HCT116 (cell line): Measurements from ENCODE around the gene KHDC4. TPM values are rescaled to one million over a fixed set of nuclear protein-coding genes. Genes with fewer than 3 reads are reported as not detected.

ENCODE experiments used
- ATAC-seq: fragments of 200-7000 bp; cut with Tn5 transposase; 2 replicates; pipeline ENCODE4 v1.9.1; 2020; ENCODE audit warnings: mild to moderate bottlenecking, moderate library complexity
- BruUV-seq: library from RNA; stranded (reverse); fragments of 400-500 nt; replicated peaks from 2 replicates; lab custom pipeline; 2021; lab: Mats Ljungman, UMichigan
- CTCF ChIA-PET: fragments of 300-600 bp; sonication (Branson Sonifier 250); formaldehyde crosslinking; loops from one replicate; lab custom pipeline; 2021; ENCODE audit warnings: antibody characterized with exemption; lab: Charles Lee
- POLR2A ChIA-PET: fragments of 300-600, 350-600 bp; sonication (Branson Sonifier 250); formaldehyde crosslinking; loops from one replicate; lab custom pipeline; 2021; ENCODE audit warnings: antibody characterized with exemption; lab: Charles Lee
- RAD21 ChIA-PET, 2 experiments: fragments of 300-600 bp; sonication (Branson Sonifier 250); formaldehyde crosslinking; loops; one replicate each; lab custom pipeline; 2023; ENCODE audit warnings: low total read pairs in 2 of 2; ENCODE audit not compliant: uncharacterized antibody in 2 of 2, unreplicated experiment in 2 of 2, low non-redundant PET in 1 of 2; lab: Charles Lee
- DNase-seq: peaks from one replicate; pipeline ENCODE4 v3.0.0-alpha.2; 2010; ENCODE audit warnings: low read depth, low spot score
- H2AFZ ChIP-seq: fragments of 200-600 bp; shearing (Covaris generic), sonication (generic); 2 replicates; pipeline ENCODE4 v1.6.1; 2017; ENCODE audit warnings: low read depth, mixed run types, mixed read lengths, antibody characterized with exemption, low read length; ENCODE audit not compliant: poor library complexity, severe bottlenecking
- H3K27ac ChIP-seq: 2 replicates; pipeline ENCODE4 v1.5.1; 2012; ENCODE audit warnings: low read depth, low read length
- H3K27me3 ChIP-seq: fragments of 200-600 bp; sonication (generic); 2 replicates; pipeline ENCODE4 v1.6.1; 2016; ENCODE audit warnings: mixed run types, low read length, mixed read lengths; ENCODE audit not compliant: insufficient read depth
- H3K36me3 ChIP-seq, 2 experiments: fragments of 200-500 bp in 1 of 2; fragments of 200-600 bp in 1 of 2; sonication (Bioruptor generic) in 1 of 2; sonication (generic) in 1 of 2; 2 replicates each; pipeline versions ENCODE4 v1.5.1 to v1.6.1; 2014 to 2016; ENCODE audit warnings: low read length in 2 of 2, inconsistent platforms in 1 of 2, mixed read lengths in 1 of 2, mixed run types in 1 of 2; ENCODE audit not compliant: insufficient read depth in 2 of 2, control insufficient read depth in 1 of 2
- H3K4me1 ChIP-seq, 2 experiments: fragments of 200-600 bp in 1 of 2; sonication (generic) in 1 of 2; 2 replicates each; pipeline versions ENCODE4 v1.5.1 to v1.6.1; 2012 to 2017; ENCODE audit warnings: low read length in 2 of 2, inconsistent platforms in 1 of 2, mild to moderate bottlenecking in 1 of 2, mixed read lengths in 1 of 2, mixed run types in 1 of 2, moderate library complexity in 1 of 2; ENCODE audit not compliant: insufficient read depth in 2 of 2, control insufficient read depth in 1 of 2
- H3K4me2 ChIP-seq: fragments of 200-600 bp; sonication (generic); 2 replicates; pipeline ENCODE4 v1.6.1; 2017; ENCODE audit warnings: mixed run types, low read length, mixed read lengths
- H3K4me3 ChIP-seq, 2 experiments: fragments of 200-600 bp in 1 of 2; sonication (generic) in 1 of 2; replicated peaks in 1 of 2; 2 replicates each; pipeline ENCODE4 v1.5.1; 2011 to 2016; ENCODE audit warnings: low read length in 2 of 2, control low read depth in 1 of 2, low read depth in 1 of 2, mild to moderate bottlenecking in 1 of 2, mixed read lengths in 1 of 2, mixed run types in 1 of 2
- H3K79me2 ChIP-seq: fragments of 200-600 bp; sonication (generic); 2 replicates; pipeline ENCODE4 v1.6.1; 2017; ENCODE audit warnings: mild to moderate bottlenecking, mixed run types, low read length, moderate library complexity, mixed read lengths; ENCODE audit not compliant: insufficient read depth
- H3K9ac ChIP-seq: fragments of 200-600 bp; sonication (generic); 2 replicates; pipeline ENCODE4 v1.6.1; 2016; ENCODE audit warnings: low read length, mixed read lengths
- H3K9me2 ChIP-seq: fragments of 200-600 bp; sonication (generic), shearing (Covaris generic); 2 replicates; pipeline ENCODE4 v1.6.1; 2017; ENCODE audit warnings: mixed run types, mild to moderate bottlenecking, moderate library complexity; ENCODE audit not compliant: insufficient read depth
- H3K9me3 ChIP-seq, 2 experiments: fragments of 200-500 bp in 1 of 2; fragments of 200-600 bp in 1 of 2; sonication (Bioruptor generic) in 1 of 2; sonication (generic) in 1 of 2; 2 replicates each; pipeline ENCODE4 v1.6.1; 2014 to 2017; ENCODE audit warnings: low read length in 2 of 2, mixed read lengths in 2 of 2, inconsistent platforms in 1 of 2, low read depth in 1 of 2, mild to moderate bottlenecking in 1 of 2, mixed run types in 1 of 2, moderate library complexity in 1 of 2; ENCODE audit not compliant: control insufficient read depth in 1 of 2, insufficient read depth in 1 of 2
- H4K20me1 ChIP-seq: fragments of 200-600 bp; sonication (generic), shearing (Covaris generic); 2 replicates; pipeline ENCODE4 v1.6.1; 2017; ENCODE audit warnings: mixed run types, mild to moderate bottlenecking, moderate library complexity; ENCODE audit not compliant: insufficient read depth
- CBX3 ChIP-seq: IDR thresholded peaks from 2 replicates; pipeline ENCODE4 v1.6.1; 2012; ENCODE audit warnings: low read depth
- CEBPB ChIP-seq: IDR thresholded peaks from 2 replicates; pipeline ENCODE4 v1.6.1; 2012; ENCODE audit warnings: low read depth
- CTCF ChIP-seq, 3 experiments: fragments of 200-600 bp in 1 of 3; sonication (generic) in 1 of 3; IDR thresholded peaks in 2 of 3; conservative IDR thresholded peaks in 1 of 3; 2 replicates each; pipeline ENCODE4 v1.5.1; 2012 to 2017; ENCODE audit warnings: low read depth in 2 of 3, low read length in 2 of 3, antibody characterized with exemption in 1 of 3, borderline replicate concordance in 1 of 3, control low read depth in 1 of 3, mild to moderate bottlenecking in 1 of 3, mixed read lengths in 1 of 3, mixed run types in 1 of 3, moderate library complexity in 1 of 3; ENCODE audit not compliant: insufficient read depth in 1 of 3
- EGR1 ChIP-seq: IDR thresholded peaks from 2 replicates; pipeline ENCODE4 v1.6.1; 2012; ENCODE audit warnings: low read depth
- EZH2 ChIP-seq: fragments of 200-600 bp; sonication (generic); IDR thresholded peaks from 2 replicates; pipeline ENCODE4 v1.6.1; 2017; ENCODE audit warnings: antibody characterized with exemption, mixed run types
- EZH2phosphoT487 ChIP-seq: fragments of 200-600 bp; IDR thresholded peaks from 2 replicates; pipeline ENCODE4 v1.6.1; 2018; ENCODE audit warnings: antibody characterized with exemption, borderline replicate concordance
- MAX ChIP-seq: IDR thresholded peaks from 2 replicates; pipeline ENCODE4 v1.6.1; 2012
- POLR2AphosphoS5 ChIP-seq: IDR thresholded peaks from 2 replicates; pipeline ENCODE4 v1.6.1; 2011; ENCODE audit warnings: mild to moderate bottlenecking, low read depth, low read length, moderate library complexity
- REST ChIP-seq: IDR thresholded peaks from 2 replicates; pipeline ENCODE4 v1.6.1; 2012; ENCODE audit warnings: low read depth
- SP1 ChIP-seq: IDR thresholded peaks from 2 replicates; pipeline ENCODE4 v1.6.1; 2012; ENCODE audit warnings: low read depth
- TCF7L2 ChIP-seq: IDR thresholded peaks from 2 replicates; pipeline ENCODE4 v1.7.0; 2011; ENCODE audit warnings: borderline replicate concordance, inconsistent platforms; ENCODE audit not compliant: insufficient read depth, insufficient read length; ENCODE audit errors: extremely low read depth
- ZFX ChIP-seq: fragments of 450-650 bp; IDR thresholded peaks from 2 replicates; pipeline ENCODE4 v1.6.1; 2017
- intact Hi-C: fragments of 100-400 bp; cut with micrococcal nuclease; formaldehyde crosslinking; loops from 2 replicates; pipeline ENCODE4 v1.10.0; 2022
- total RNA-seq: library from RNA; stranded (reverse); gene quantifications from one replicate; pipeline ENCODE4 v1.2.1, GENCODE V29; 2021; ENCODE audit not compliant: unreplicated experiment
- TF ChIP-seq, protein P1 (sequence below): IDR thresholded peaks from 2 replicates; pipeline ENCODE4 v1.6.1; 2011; ENCODE audit warnings: mild to moderate bottlenecking, low read length, moderate library complexity; ENCODE audit not compliant: insufficient replicate concordance; ENCODE audit errors: extremely low read depth

The KHDC4 gene
- total RNA-seq, 1 experiment from 2014 or later: 60.7 TPM

DNA sequence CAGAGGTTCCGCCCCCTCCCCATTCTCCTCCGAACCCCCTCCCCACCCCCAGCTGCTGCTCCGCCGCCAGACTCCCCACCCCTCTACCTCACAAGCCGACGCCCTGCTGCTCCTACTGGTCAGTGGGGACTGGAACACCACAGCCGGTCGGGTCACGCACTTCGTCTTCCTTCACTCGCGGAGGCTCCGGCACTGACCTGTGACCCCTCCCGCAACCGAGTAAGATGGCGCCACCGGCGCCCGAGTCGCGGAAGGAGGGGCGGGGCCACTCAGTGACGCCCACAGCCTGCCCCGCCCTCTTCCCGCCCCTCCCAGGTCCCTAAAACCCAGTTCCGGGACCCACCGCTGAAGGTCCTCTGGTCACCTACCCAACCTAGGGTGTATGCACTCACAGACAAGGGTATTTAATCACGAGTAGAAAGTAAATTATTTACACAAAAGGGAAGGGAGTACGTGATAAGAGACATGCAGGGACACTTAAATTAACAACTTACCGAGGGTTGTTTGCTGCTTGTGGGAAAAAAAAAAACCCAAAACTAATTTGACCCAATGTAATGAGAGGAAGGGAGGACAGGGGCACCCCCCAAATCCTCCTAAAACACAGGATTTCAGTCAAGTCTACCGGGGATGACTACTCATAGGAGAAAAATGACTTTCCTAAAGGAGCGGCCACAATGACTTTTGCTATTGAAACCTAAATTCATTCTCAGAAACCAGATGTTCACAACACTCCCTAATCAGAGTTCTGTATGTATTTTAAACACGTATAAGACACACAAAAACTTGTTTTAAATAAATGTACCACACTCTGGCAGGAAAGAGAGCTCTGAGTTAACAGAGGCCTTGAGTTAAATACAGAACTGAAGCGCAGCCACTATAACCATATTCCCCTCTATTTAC, 22.8 kb downstream of the KHDC4 start, which contains the start of gene RIT1:
Gene RIT1 (minus strand): TSS at position 194 of the 900 bp plus-strand sequence. CDS start 588 bp downstream, outside the sequence.
- H3K27ac ChIP-seq: no peak within 1 kb of the TSS; the same call in 1 of the 2 replicates
- peaks cover 21% of the 10 kb centered on the region; the same call in 1 of the 2 replicates for H3K79me2 ChIP-seq
- no TSS peak for BruUV-seq
- RAD21 ChIA-PET: interaction anchor here (0.5 to 0.6 kb wide), 2 partner anchors 414 to 420 kb away, joined by 4 read pairs; no protein-coding TSS in a partner anchor
- no peak within 1 kb of the TSS; the same call in 1 of the 2 replicates for H3K4me2 ChIP-seq
- no peak within 1 kb of the TSS for H3K4me3 ChIP-seq
- DNase-seq (no peak), ATAC-seq (peak; percentile 57)
- no peaks in the 10 kb centered on the region for H3K9me2 ChIP-seq
- CTCF ChIA-PET: no interaction called here
- H3K27me3 ChIP-seq: no peaks in the 10 kb centered on the region
- no peak within 1 kb of the TSS for H3K9ac ChIP-seq
- H3K4me1 ChIP-seq: peaks cover 0 to 23% of the 10 kb centered on the region in 2 experiments; a peak in 2 of 4 replicates
- TF ChIP-seq CBX3 (no peak), EGR1 (no peak), ZFX (no peak), CTCF (IDR thresholded peaks at IDR 0.05 in 2 of 3, conservative IDR thresholded peaks at IDR 0.05 in 1 of 3; ENCODE audit: borderline replicate concordance in 1 of 3, insufficient read depth in 1 of 3, low read depth in 2 of 3, low read length in 2 of 3) (no peak), EZH2 (no peak), EZH2phosphoT487 (no peak), CEBPB (no peak), REST (no peak), SP1 (no peak), POLR2AphosphoS5 (no peak; the same call in 1 of the 2 replicates), TCF7L2 (no peak), MAX (no peak)
- TF ChIP-seq, protein P1, sequence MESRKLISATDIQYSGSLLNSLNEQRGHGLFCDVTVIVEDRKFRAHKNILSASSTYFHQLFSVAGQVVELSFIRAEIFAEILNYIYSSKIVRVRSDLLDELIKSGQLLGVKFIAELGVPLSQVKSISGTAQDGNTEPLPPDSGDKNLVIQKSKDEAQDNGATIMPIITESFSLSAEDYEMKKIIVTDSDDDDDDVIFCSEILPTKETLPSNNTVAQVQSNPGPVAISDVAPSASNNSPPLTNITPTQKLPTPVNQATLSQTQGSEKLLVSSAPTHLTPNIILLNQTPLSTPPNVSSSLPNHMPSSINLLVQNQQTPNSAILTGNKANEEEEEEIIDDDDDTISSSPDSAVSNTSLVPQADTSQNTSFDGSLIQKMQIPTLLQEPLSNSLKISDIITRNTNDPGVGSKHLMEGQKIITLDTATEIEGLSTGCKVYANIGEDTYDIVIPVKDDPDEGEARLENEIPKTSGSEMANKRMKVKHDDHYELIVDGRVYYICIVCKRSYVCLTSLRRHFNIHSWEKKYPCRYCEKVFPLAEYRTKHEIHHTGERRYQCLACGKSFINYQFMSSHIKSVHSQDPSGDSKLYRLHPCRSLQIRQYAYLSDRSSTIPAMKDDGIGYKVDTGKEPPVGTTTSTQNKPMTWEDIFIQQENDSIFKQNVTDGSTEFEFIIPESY: no peak
- POLR2A ChIA-PET: no interaction called here
- no peaks in the 10 kb centered on the region for H3K9me3 ChIP-seq
- no peak within 1 kb of the TSS for H2AFZ ChIP-seq
- intact Hi-C loops: no loop called here
- peaks cover 51 to 69% of the 10 kb centered on the region in 2 experiments for H3K36me3 ChIP-seq
- H4K20me1 ChIP-seq: peaks cover 12% of the 10 kb centered on the region; the same call in 1 of the 2 replicates
